ENCODE measurements around the gene LSM5. TPM values are rescaled to one million over a fixed set of nuclear protein-coding genes. Genes with fewer than 3 reads are reported as not detected.
"Not testable (repeated sequence)": the region's sequence is repeated elsewhere in the genome, so short reads cannot be mapped to it uniquely, and the experiment has no call there.

Gene LSM5
- total and polyA plus RNA-seq, 2 of the 4 experiments (the other 2 are of a cell fraction), result 5.0 to 26.5 TPM

GRCh38 chr7:32499755-32500154, 9.6 kb upstream of the LSM5 start:
- H3K4ac ChIP-seq (ENCODE audit: low read depth, low read length); H2AFZ ChIP-seq (replicated peaks; ENCODE audit: low read length, poor library complexity); H2BK120ac ChIP-seq (ENCODE audit: low read depth, low read length); H3K9me3 ChIP-seq (ENCODE audit: control insufficient read depth, insufficient read depth, low read length); H4K5ac ChIP-seq (ENCODE audit: low read depth, low read length); ATAC-seq (ENCODE audit: low read depth); H3K4me2 ChIP-seq (ENCODE audit: low read depth, low read length); H3K27ac ChIP-seq (ENCODE audit: insufficient read depth, low read length); H2BK20ac ChIP-seq (ENCODE audit: low read depth, low read length); H2BK5ac ChIP-seq (ENCODE audit: low read depth, low read length, poor library complexity, severe bottlenecking); H3K9ac ChIP-seq (ENCODE audit: low read depth, low read length); H3K14ac ChIP-seq (replicated peaks; ENCODE audit: low read depth, low read length); H3K18ac ChIP-seq (ENCODE audit: low read depth, low read length); DNase-seq; H2AK5ac ChIP-seq (ENCODE audit: low read depth, low read length); dilution Hi-C loops (cut with HindIII; ENCODE audit: low sequenced_read_pairs, unreplicated experiment); H2BK15ac ChIP-seq (ENCODE audit: low read depth, low read length); H3K56ac ChIP-seq (ENCODE audit: extremely low read depth, insufficient read depth, low read length); BruUV-seq (replicated peaks); H3K4me3 ChIP-seq (ENCODE audit: insufficient read depth, low read depth, low read length); H4K91ac ChIP-seq (ENCODE audit: insufficient read depth, low read depth, low read length); CTCF ChIA-PET; H3K4me1 ChIP-seq (ENCODE audit: control insufficient read depth, insufficient read depth, low read length); in situ Hi-C loops (cut with MboI; ENCODE audit: low sequenced_read_pairs); H3K36me3 ChIP-seq (ENCODE audit: control insufficient read depth, insufficient read depth, low read length); H4K8ac ChIP-seq (ENCODE audit: low read depth in 2 of 2, low read length in 2 of 2); H3K9me1 ChIP-seq (ENCODE audit: insufficient read depth, low read length); H2AK9ac ChIP-seq (replicated peaks; ENCODE audit: low read depth, low read length, poor library complexity); H3K27me3 ChIP-seq (ENCODE audit: control insufficient read depth, insufficient read depth, low read length); H3K23ac ChIP-seq (ENCODE audit: low read depth, low read length): not testable (repeated sequence)
- POLR2A ChIA-PET (ENCODE audit: unreplicated experiment), result interaction anchor here (0.7 kb wide), 1 partner anchor 392 kb away, joined by 6 read pairs; no protein-coding TSS in a partner anchor
- H3K79me1 ChIP-seq (ENCODE audit: low read depth in 1 of 2, low read length in 2 of 2), result peaks cover 6 to 35% of the 10 kb centered on the region in 2 experiments
- intact Hi-C loops (cut with micrococcal nuclease), result loop anchor here (5.0 kb wide), 1 partner anchor 173 kb away; no protein-coding TSS in a partner anchor
- WGBS, 2 experiments (ENCODE audit: extremely low coverage in 2 of 2, insufficient read length in 1 of 2), result no CpG with 5 or more reads among the region's 2 CpGs
- peaks cover 30% of the 10 kb centered on the region for H4K20me1 ChIP-seq (ENCODE audit: insufficient read depth, low read length)
